GM12801 (cell line): ENCODE data around the gene RBX1.

Source experiments
- CTCF ChIP-seq: IDR thresholded peaks from one replicate; pipeline ENCODE4 v1.5.1; 2011; ENCODE audit warnings: control low read depth; ENCODE audit not compliant: insufficient read length; ENCODE audit errors: extremely low read depth

RBX1 gene

GRCh38 chr22:40957601-40958000, 6.4 kb downstream of the RBX1 start:
- TF ChIP-seq CTCF: no peak

GRCh38 chr22:40958299-40958698, 7.1 kb downstream of the RBX1 start:
- no peak for TF ChIP-seq CTCF

GRCh38 chr22:40960145-40960544, 9.0 kb downstream of the RBX1 start:
- TF ChIP-seq CTCF: no peak

GRCh38 chr22:40965936-40966725, 15.0 kb downstream of the RBX1 start:
- TF ChIP-seq CTCF: no peak

- TF ChIP-seq CTCF: no peak
Observed at GRCh38 chr22:40966726-40967085, 15.5 kb downstream of the RBX1 start.

- no peak for TF ChIP-seq CTCF
Observed at GRCh38 chr22:40967111-40967760, 16.1 kb downstream of the RBX1 start.

- TF ChIP-seq CTCF: no peak
Observed at GRCh38 chr22:40972587-40972986, 21.4 kb downstream of the RBX1 start.
